NCI-H1436 treated with DMSO at 0.1 percent for 48 hours (cell line): ENCODE measurements around the gene PKN2.
"Not testable (repeated sequence)": the region's sequence is repeated elsewhere in the genome, so short reads cannot be mapped to it uniquely, and the experiment has no call there.

Experiments used
- DNase-seq: peaks from one replicate; lab custom pipeline; 2025; lab: John Stamatoyannopoulos, UW

Gene PKN2

GRCh38 chr1:88880717-88881116, 196.6 kb downstream of the PKN2 start:
- DNase-seq: not testable (repeated sequence)

GRCh38 chr1:88883156-88883555, 199.1 kb downstream of the PKN2 start:
- no peak for DNase-seq
